HepG2 (cell line): ENCODE results near the gene IKZF3. TPM values are rescaled to one million over a fixed set of nuclear protein-coding genes. Genes with fewer than 3 reads are reported as not detected.

ENCODE experiments used
- CHD2 ChIP-seq: IDR thresholded peaks from 2 replicates; pipeline ENCODE4 v1.6.1; 2011; ENCODE audit warnings: low read depth, low read length, improper control_type of control experiment
- GMEB2 ChIP-seq: IDR thresholded peaks from 2 replicates; pipeline ENCODE4 v1.6.1; 2016; ENCODE audit warnings: missing biosample characterization, missing genetic modification reagents, low read depth
- HNRNPLL ChIP-seq: fragments of 200-400 bp; formaldehyde crosslinking; IDR thresholded peaks from 2 replicates; pipeline ENCODE4 v1.6.1; 2017; ENCODE audit warnings: mild to moderate bottlenecking, low read depth, low read length; ENCODE audit not compliant: poor library complexity, severe bottlenecking
- JUND ChIP-seq: sonication (generic); formaldehyde crosslinking; IDR thresholded peaks from 2 replicates; pipeline ENCODE4 v1.8.0; 2022; ENCODE audit warnings: mild to moderate bottlenecking, missing genetic modification reagents
- MIXL1 ChIP-seq: IDR thresholded peaks from 2 replicates; pipeline ENCODE4 v1.6.1; 2016
- PCBP1 ChIP-seq: fragments of 200-400 bp; formaldehyde crosslinking; IDR thresholded peaks from 2 replicates; pipeline ENCODE4 v1.6.1; 2017; ENCODE audit warnings: mild to moderate bottlenecking, low read depth, low read length, borderline replicate concordance
- SOX5 ChIP-seq: IDR thresholded peaks from 2 replicates; pipeline ENCODE4 v1.6.1; 2016; ENCODE audit warnings: borderline replicate concordance
- SP2 ChIP-seq: sonication (generic); formaldehyde crosslinking; IDR thresholded peaks from 2 replicates; pipeline ENCODE4 v1.5.1; 2020; ENCODE audit warnings: mild to moderate bottlenecking, missing genetic modification reagents
- ZFP41 ChIP-seq: sonication (generic); formaldehyde crosslinking; IDR thresholded peaks from 2 replicates; pipeline ENCODE4 v1.4.0; 2020; ENCODE audit warnings: mild to moderate bottlenecking, missing genetic modification reagents, borderline replicate concordance
- ZNF18 ChIP-seq: sonication (generic); formaldehyde crosslinking; IDR thresholded peaks from 2 replicates; pipeline ENCODE4 v1.8.0; 2022; ENCODE audit warnings: mild to moderate bottlenecking, missing genetic modification reagents; ENCODE audit not compliant: insufficient replicate concordance
- ZNF512B ChIP-seq: sonication (generic); formaldehyde crosslinking; IDR thresholded peaks from 2 replicates; pipeline ENCODE4 v1.5.1; 2020; ENCODE audit warnings: missing genetic modification reagents, mild to moderate bottlenecking, borderline replicate concordance
- ZNF563 ChIP-seq: sonication (generic); formaldehyde crosslinking; IDR thresholded peaks from 2 replicates; pipeline ENCODE4 v1.8.0; 2022; ENCODE audit warnings: mild to moderate bottlenecking, moderate library complexity, missing genetic modification reagents
- ZNF746 ChIP-seq: sonication (generic); formaldehyde crosslinking; IDR thresholded peaks from 2 replicates; pipeline ENCODE4 v1.8.0; 2022; ENCODE audit warnings: mild to moderate bottlenecking, missing genetic modification reagents
- ZNF775 ChIP-seq: sonication (generic); formaldehyde crosslinking; IDR thresholded peaks from 2 replicates; pipeline ENCODE4 v1.4.0; 2020; ENCODE audit warnings: missing genetic modification reagents, mild to moderate bottlenecking, moderate library complexity, borderline replicate concordance
- polyA plus RNA-seq, 8 experiments: library from polyadenylated mRNA; depleted of rRNA in 3 of 8; stranded (reverse) in 7 of 8; unstranded in 1 of 8; fragments of >200 nt; fragmentation: Illumina TruSeq in 4 of 8; extraction: Trizol in 4 of 8; gene quantifications; 2 replicates each; pipeline versions ENCODE4 v1.2.1 to v1.2.3, GENCODE V29; 2011 to 2016; ENCODE audit warnings: low read depth in 4 of 8, missing spikeins in 1 of 8, mixed read lengths in 1 of 8; ENCODE audit not compliant: insufficient read depth in 1 of 8
- total RNA-seq, 5 experiments: library from RNA; depleted of rRNA; stranded (reverse); fragments of >200 nt; fragmentation: Illumina TruSeq; extraction: Trizol; gene quantifications; 2 replicates each; pipeline ENCODE4 v1.2.3, GENCODE V29; 2016; ENCODE audit warnings: low read depth in 1 of 5
- TF ChIP-seq, protein P1 (sequence below): sonication (generic); formaldehyde crosslinking; IDR thresholded peaks from 2 replicates; pipeline ENCODE4 v1.4.0; 2020; ENCODE audit warnings: missing genetic modification reagents
- TF ChIP-seq, protein P2 (sequence below), 2 experiments: sonication (generic) in 1 of 2; formaldehyde crosslinking in 1 of 2; IDR thresholded peaks; 2 replicates each; pipeline versions ENCODE4 v1.5.1 to v1.6.1; 2011 to 2020; ENCODE audit warnings: borderline replicate concordance in 1 of 2, low read depth in 1 of 2, low read length in 1 of 2, mild to moderate bottlenecking in 1 of 2, missing genetic modification reagents in 1 of 2, moderate library complexity in 1 of 2
- TF ChIP-seq, protein P3 (sequence below): sonication (generic); formaldehyde crosslinking; IDR thresholded peaks from 2 replicates; pipeline ENCODE4 v1.5.1; 2020; ENCODE audit warnings: missing genetic modification reagents, mild to moderate bottlenecking, borderline replicate concordance

IKZF3 gene
- total and polyA plus RNA-seq, 2 of the 13 experiments (the other 11 are each of a cell fraction or from before 2014, with no cell fraction given), result not detected

GRCh38 chr17:39737760-39738567 lies 126.1 kb downstream of the IKZF3 start, which contains the start of gene GRB7 (continued):
- TF ChIP-seq, protein P1, sequence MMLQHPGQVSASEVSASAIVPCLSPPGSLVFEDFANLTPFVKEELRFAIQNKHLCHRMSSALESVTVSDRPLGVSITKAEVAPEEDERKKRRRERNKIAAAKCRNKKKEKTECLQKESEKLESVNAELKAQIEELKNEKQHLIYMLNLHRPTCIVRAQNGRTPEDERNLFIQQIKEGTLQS (CRISPR knock-in tag), result peak; percentile 55
- TF ChIP-seq HNRNPLL, result peak; percentile 54
- TF ChIP-seq JUND (CRISPR knock-in tag), result peak; percentile 64; the same call in 1 of the 2 replicates
- TF ChIP-seq ZNF746 (CRISPR knock-in tag), result peak; percentile 63
- no peak for TF ChIP-seq MIXL1 (CRISPR knock-in tag)
- no peak for TF ChIP-seq GMEB2 (CRISPR knock-in tag)
- no peak; the same call in 1 of the 2 replicates for TF ChIP-seq ZNF775 (CRISPR knock-in tag)
- TF ChIP-seq, protein P2, sequence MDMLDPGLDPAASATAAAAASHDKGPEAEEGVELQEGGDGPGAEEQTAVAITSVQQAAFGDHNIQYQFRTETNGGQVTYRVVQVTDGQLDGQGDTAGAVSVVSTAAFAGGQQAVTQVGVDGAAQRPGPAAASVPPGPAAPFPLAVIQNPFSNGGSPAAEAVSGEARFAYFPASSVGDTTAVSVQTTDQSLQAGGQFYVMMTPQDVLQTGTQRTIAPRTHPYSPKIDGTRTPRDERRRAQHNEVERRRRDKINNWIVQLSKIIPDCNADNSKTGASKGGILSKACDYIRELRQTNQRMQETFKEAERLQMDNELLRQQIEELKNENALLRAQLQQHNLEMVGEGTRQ (IDR thresholded peaks at IDR 0.05; ENCODE audit: low read depth, low read length), result no peak
- TF ChIP-seq, protein P2 (CRISPR knock-in tag; IDR thresholded peaks at IDR 0.05; ENCODE audit: borderline replicate concordance), result 0 out of 2 replicates have a peak, but pooled peaks have one; percentile 7
- TF ChIP-seq ZNF18, result peak; percentile 52
- peak; percentile 79; the same call in 1 of the 2 replicates for TF ChIP-seq ZNF563 (CRISPR knock-in tag)
- TF ChIP-seq PCBP1, result peak; percentile 85
- peak; percentile 15; the same call in 1 of the 2 replicates for TF ChIP-seq SOX5
- TF ChIP-seq ZNF512B (CRISPR knock-in tag), result no peak
- 0 out of 2 replicates have a peak, but pooled peaks have one; percentile 16 for TF ChIP-seq CHD2
- TF ChIP-seq, protein P3, sequence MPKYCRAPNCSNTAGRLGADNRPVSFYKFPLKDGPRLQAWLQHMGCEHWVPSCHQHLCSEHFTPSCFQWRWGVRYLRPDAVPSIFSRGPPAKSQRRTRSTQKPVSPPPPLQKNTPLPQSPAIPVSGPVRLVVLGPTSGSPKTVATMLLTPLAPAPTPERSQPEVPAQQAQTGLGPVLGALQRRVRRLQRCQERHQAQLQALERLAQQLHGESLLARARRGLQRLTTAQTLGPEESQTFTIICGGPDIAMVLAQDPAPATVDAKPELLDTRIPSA, result no peak
- TF ChIP-seq SP2 (CRISPR knock-in tag), result no peak
- no peak for TF ChIP-seq ZFP41 (CRISPR knock-in tag)
